Activated B cell treated with CpG ODN at 0.5 μM for 24 hours (primary cell): ENCODE data around the gene KLK6. TPM values are rescaled to one million over a fixed set of nuclear protein-coding genes. Genes with fewer than 3 reads are reported as not detected.

Source experiments
- ATAC-seq: fragments of 200-7000 bp; cut with Tn5 transposase; one replicate; pipeline ENCODE4 v1.10.0; 2021; ENCODE audit warnings: low read depth, mild to moderate bottlenecking, moderate library complexity
- CTCF ChIA-PET: fragments of 350-600 bp; sonication (Branson Sonifier 250); formaldehyde crosslinking; loops from one replicate; lab custom pipeline; 2021; ENCODE audit warnings: antibody characterized with exemption; lab: Charles Lee
- POLR2A ChIA-PET: fragments of 350-600 bp; sonication (Branson Sonifier 250); formaldehyde crosslinking; loops from one replicate; lab custom pipeline; 2021; ENCODE audit warnings: antibody characterized with exemption; lab: Charles Lee
- DNase-seq: peaks from one replicate; pipeline ENCODE4 v3.0.0; 2022
- H3K27ac Mint-ChIP-seq: one replicate; pipeline ENCODE4 v1.8.0; 2020; ENCODE audit warnings: mixed read lengths
- H3K27me3 Mint-ChIP-seq: one replicate; pipeline ENCODE4 v1.8.0; 2021; ENCODE audit warnings: mixed read lengths
- H3K36me3 Mint-ChIP-seq: one replicate; pipeline ENCODE4 v1.8.0; 2021; ENCODE audit warnings: low read depth, mixed read lengths
- H3K4me1 Mint-ChIP-seq: one replicate; pipeline ENCODE4 v1.8.0; 2021; ENCODE audit warnings: mixed read lengths
- H3K4me3 Mint-ChIP-seq: one replicate; pipeline ENCODE4 v1.8.0; 2020; ENCODE audit warnings: mild to moderate bottlenecking, mixed read lengths
- H3K9me3 Mint-ChIP-seq: one replicate; pipeline ENCODE4 v1.8.0; 2020; ENCODE audit warnings: mixed read lengths
- CTCF ChIP-seq: fragments of 200-600 bp; IDR thresholded peaks from one replicate; pipeline ENCODE4 v1.8.0; 2022; ENCODE audit warnings: antibody characterized with exemption, mild to moderate bottlenecking
- intact Hi-C: fragments of 100-400 bp; cut with micrococcal nuclease; formaldehyde crosslinking; loops from one replicate; pipeline ENCODE4 v1.15.1; 2024
- total RNA-seq: library from RNA; stranded (reverse); gene quantifications from 2 replicates; pipeline ENCODE4 v1.2.3, GENCODE V29; 2022

KLK6 gene
- total RNA-seq, 1 donor from 2014 or later: not detected

GRCh38 chr19:50980208-50980607 is 10.8 kb upstream of the KLK6 start:
- H3K36me3 Mint-ChIP-seq: no peaks in the 10 kb centered on the region
- POLR2A ChIA-PET: no interaction called here
- ATAC-seq: no peak

GRCh38 chr19:50979758-50980157 is 10.4 kb upstream of the KLK6 start:
- H3K4me1 Mint-ChIP-seq: no peaks in the 10 kb centered on the region
- H3K27ac Mint-ChIP-seq: no peak overlapping the region
- peaks cover 30% of the 10 kb centered on the region for H3K27me3 Mint-ChIP-seq
- DNase-seq: no peak
- no peaks in the 10 kb centered on the region for H3K36me3 Mint-ChIP-seq
- ATAC-seq: no peak
- intact Hi-C loops: no loop called here
- ChIA-PET POLR2A (no interaction called here), CTCF (no interaction called here)
- TF ChIP-seq CTCF: no peak
- H3K4me3 Mint-ChIP-seq: no peak overlapping the region
- H3K9me3 Mint-ChIP-seq: no peaks in the 10 kb centered on the region

More at GRCh38 chr19:50980208-50980607, 10.8 kb upstream of the KLK6 start:
- intact Hi-C loops: no loop called here
- no peak for TF ChIP-seq CTCF
- Mint-ChIP-seq H3K4me1 (no peaks in the 10 kb centered on the region), H3K9me3 (no peaks in the 10 kb centered on the region), H3K4me3 (no peak overlapping the region), H3K27ac (no peak overlapping the region), H3K27me3 (peaks cover 34% of the 10 kb centered on the region)
- no peak for DNase-seq
- CTCF ChIA-PET: no interaction called here

GRCh38 chr19:50978772-50979390 is 9.5 kb upstream of the KLK6 start:
- H3K4me1 Mint-ChIP-seq: no peaks in the 10 kb centered on the region
- H3K9me3 Mint-ChIP-seq: no peaks in the 10 kb centered on the region
- intact Hi-C loops: no loop called here
- no peak overlapping the region for H3K27ac Mint-ChIP-seq
- no peak overlapping the region for H3K4me3 Mint-ChIP-seq
- ATAC-seq (no peak), DNase-seq (no peak)
- H3K27me3 Mint-ChIP-seq: peaks cover 33% of the 10 kb centered on the region
- TF ChIP-seq CTCF: no peak
- no peaks in the 10 kb centered on the region for H3K36me3 Mint-ChIP-seq
- ChIA-PET POLR2A (no interaction called here), CTCF (no interaction called here)

GRCh38 chr19:50977626-50978025 is 8.2 kb upstream of the KLK6 start:
- no peak overlapping the region for H3K4me3 Mint-ChIP-seq
- H3K27ac Mint-ChIP-seq: no peak overlapping the region
- no peak for ATAC-seq
- ChIA-PET POLR2A (interaction anchor here (0.6 kb wide), 1 partner anchor 173 kb away, joined by 7 read pairs; no protein-coding TSS in a partner anchor), CTCF (no interaction called here)
- no peak for TF ChIP-seq CTCF
- intact Hi-C loops: no loop called here
- H3K4me1 Mint-ChIP-seq: no peaks in the 10 kb centered on the region
- H3K36me3 Mint-ChIP-seq: no peaks in the 10 kb centered on the region
- DNase-seq: no peak
- peaks cover 32% of the 10 kb centered on the region for H3K27me3 Mint-ChIP-seq
- no peaks in the 10 kb centered on the region for H3K9me3 Mint-ChIP-seq

- ChIA-PET POLR2A (no interaction called here), CTCF (no interaction called here)
- Mint-ChIP-seq H3K27ac (no peak overlapping the region), H3K4me1 (no peaks in the 10 kb centered on the region), H3K9me3 (no peaks in the 10 kb centered on the region), H3K27me3 (peaks cover 30% of the 10 kb centered on the region), H3K36me3 (no peaks in the 10 kb centered on the region), H3K4me3 (no peak overlapping the region)
- ATAC-seq: no peak
- intact Hi-C loops: no loop called here
- DNase-seq: no peak
- TF ChIP-seq CTCF: no peak
Measured at GRCh38 chr19:50975766-50976165, 6.4 kb upstream of the KLK6 start.
